ENCODE data around the gene GPATCH4. TPM values are rescaled to one million over a fixed set of nuclear protein-coding genes. Genes with fewer than 3 reads are reported as not detected.

The GPATCH4 gene
- total and polyA plus RNA-seq, 10 of the 15 experiments (the other 5 are each of a cell fraction or from before 2014, with no cell fraction given), result 35.5 to 111 (median 73.9) TPM

DNA sequence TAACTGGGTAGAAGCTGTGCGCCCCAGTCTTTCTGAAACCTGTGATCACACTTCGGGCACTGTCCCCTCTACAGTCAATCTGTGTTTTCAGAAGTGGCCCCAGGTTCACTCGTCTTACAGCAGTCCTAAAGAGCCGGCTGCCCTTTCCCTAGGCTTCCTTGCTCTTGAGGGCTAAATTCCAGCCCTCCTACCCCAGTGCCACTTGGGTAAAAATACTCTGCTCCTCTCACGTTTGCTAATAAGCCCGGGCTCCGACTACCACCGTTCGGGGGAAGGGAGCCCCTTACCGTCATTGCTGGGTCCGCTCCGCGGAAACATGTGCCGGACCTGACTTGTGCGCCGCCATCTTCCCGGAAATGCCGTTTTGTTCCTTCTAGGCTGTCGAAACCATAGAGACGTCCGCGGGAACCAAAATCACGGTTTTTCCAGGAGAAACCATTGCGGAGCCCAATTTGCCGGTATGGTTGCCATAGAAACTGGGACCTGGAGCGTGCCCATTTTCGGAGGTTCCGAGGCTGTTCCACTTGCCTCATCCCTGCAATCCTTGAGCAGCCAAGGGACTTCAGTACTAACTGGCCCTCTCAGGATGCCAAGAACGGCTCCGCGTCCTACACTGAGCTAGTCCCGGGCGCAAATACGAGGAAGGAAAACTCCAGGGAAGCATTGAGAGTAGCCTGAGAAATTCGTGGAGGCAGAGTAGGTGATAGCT, at the start of gene GPATCH4 (continued):
- TF ChIP-seq TCF12 (IDR thresholded peaks at IDR 0.05; ENCODE audit: low read depth, low read length) (peak; percentile 46; the same call in 1 of the 2 replicates), MYC (IDR thresholded peaks at IDR 0.05; ENCODE audit: insufficient read depth, insufficient read length, insufficient replicate concordance, low read length, severe bottlenecking) (peak; percentile 80), FOXK2 (IDR thresholded peaks at IDR 0.05) (no peak), IRF4 (IDR thresholded peaks at IDR 0.05; ENCODE audit: low read depth, low read length) (0 out of 2 replicates have a peak, but pooled peaks have one; percentile 5), ZZZ3 (IDR thresholded peaks at IDR 0.05; ENCODE audit: control insufficient read depth, insufficient read length, low read depth) (no peak), ZBED1 (IDR thresholded peaks at IDR 0.05; ENCODE audit: borderline replicate concordance) (no peak), BCL11A (IDR thresholded peaks at IDR 0.05; ENCODE audit: low read depth, low read length) (no peak), TBL1XR1 (IDR thresholded peaks at IDR 0.05; ENCODE audit: low read depth, low read length) (0 out of 2 replicates have a peak, but pooled peaks have one; percentile 41), NFYA (IDR thresholded peaks at IDR 0.05; ENCODE audit: borderline replicate concordance, low read depth, low read length) (no peak), MTA2 (IDR thresholded peaks at IDR 0.05; ENCODE audit: low read depth) (no peak), BMI1 (IDR thresholded peaks at IDR 0.05; ENCODE audit: borderline replicate concordance) (peak; percentile 82), CHD2 (IDR thresholded peaks at IDR 0.05; ENCODE audit: borderline replicate concordance, low read depth, low read length) (0 out of 2 replicates have a peak, but pooled peaks have one; percentile 27), FOXM1 (IDR thresholded peaks at IDR 0.05; ENCODE audit: low read depth, low read length) (no peak), WRNIP1 (IDR thresholded peaks at IDR 0.05; ENCODE audit: borderline replicate concordance, low read depth, low read length) (no peak), FOS (IDR thresholded peaks at IDR 0.05; ENCODE audit: borderline replicate concordance, extremely low read depth, insufficient read length) (no peak), HDGF (IDR thresholded peaks at IDR 0.05) (no peak; the same call in 1 of the 2 replicates)
- TF ChIP-seq, protein P1, sequence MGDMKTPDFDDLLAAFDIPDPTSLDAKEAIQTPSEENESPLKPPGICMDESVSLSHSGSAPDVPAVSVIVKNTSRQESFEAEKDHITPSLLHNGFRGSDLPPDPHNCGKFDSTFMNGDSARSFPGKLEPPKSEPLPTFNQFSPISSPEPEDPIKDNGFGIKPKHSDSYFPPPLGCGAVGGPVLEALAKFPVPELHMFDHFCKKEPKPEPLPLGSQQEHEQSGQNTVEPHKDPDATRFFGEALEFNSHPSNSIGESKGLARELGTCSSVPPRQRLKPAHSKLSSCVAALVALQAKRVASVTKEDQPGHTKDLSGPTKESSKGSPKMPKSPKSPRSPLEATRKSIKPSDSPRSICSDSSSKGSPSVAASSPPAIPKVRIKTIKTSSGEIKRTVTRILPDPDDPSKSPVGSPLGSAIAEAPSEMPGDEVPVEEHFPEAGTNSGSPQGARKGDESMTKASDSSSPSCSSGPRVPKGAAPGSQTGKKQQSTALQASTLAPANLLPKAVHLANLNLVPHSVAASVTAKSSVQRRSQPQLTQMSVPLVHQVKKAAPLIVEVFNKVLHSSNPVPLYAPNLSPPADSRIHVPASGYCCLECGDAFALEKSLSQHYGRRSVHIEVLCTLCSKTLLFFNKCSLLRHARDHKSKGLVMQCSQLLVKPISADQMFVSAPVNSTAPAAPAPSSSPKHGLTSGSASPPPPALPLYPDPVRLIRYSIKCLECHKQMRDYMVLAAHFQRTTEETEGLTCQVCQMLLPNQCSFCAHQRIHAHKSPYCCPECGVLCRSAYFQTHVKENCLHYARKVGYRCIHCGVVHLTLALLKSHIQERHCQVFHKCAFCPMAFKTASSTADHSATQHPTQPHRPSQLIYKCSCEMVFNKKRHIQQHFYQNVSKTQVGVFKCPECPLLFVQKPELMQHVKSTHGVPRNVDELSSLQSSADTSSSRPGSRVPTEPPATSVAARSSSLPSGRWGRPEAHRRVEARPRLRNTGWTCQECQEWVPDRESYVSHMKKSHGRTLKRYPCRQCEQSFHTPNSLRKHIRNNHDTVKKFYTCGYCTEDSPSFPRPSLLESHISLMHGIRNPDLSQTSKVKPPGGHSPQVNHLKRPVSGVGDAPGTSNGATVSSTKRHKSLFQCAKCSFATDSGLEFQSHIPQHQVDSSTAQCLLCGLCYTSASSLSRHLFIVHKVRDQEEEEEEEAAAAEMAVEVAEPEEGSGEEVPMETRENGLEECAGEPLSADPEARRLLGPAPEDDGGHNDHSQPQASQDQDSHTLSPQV (IDR thresholded peaks at IDR 0.05), result no peak
- TF ChIP-seq, protein P2, sequence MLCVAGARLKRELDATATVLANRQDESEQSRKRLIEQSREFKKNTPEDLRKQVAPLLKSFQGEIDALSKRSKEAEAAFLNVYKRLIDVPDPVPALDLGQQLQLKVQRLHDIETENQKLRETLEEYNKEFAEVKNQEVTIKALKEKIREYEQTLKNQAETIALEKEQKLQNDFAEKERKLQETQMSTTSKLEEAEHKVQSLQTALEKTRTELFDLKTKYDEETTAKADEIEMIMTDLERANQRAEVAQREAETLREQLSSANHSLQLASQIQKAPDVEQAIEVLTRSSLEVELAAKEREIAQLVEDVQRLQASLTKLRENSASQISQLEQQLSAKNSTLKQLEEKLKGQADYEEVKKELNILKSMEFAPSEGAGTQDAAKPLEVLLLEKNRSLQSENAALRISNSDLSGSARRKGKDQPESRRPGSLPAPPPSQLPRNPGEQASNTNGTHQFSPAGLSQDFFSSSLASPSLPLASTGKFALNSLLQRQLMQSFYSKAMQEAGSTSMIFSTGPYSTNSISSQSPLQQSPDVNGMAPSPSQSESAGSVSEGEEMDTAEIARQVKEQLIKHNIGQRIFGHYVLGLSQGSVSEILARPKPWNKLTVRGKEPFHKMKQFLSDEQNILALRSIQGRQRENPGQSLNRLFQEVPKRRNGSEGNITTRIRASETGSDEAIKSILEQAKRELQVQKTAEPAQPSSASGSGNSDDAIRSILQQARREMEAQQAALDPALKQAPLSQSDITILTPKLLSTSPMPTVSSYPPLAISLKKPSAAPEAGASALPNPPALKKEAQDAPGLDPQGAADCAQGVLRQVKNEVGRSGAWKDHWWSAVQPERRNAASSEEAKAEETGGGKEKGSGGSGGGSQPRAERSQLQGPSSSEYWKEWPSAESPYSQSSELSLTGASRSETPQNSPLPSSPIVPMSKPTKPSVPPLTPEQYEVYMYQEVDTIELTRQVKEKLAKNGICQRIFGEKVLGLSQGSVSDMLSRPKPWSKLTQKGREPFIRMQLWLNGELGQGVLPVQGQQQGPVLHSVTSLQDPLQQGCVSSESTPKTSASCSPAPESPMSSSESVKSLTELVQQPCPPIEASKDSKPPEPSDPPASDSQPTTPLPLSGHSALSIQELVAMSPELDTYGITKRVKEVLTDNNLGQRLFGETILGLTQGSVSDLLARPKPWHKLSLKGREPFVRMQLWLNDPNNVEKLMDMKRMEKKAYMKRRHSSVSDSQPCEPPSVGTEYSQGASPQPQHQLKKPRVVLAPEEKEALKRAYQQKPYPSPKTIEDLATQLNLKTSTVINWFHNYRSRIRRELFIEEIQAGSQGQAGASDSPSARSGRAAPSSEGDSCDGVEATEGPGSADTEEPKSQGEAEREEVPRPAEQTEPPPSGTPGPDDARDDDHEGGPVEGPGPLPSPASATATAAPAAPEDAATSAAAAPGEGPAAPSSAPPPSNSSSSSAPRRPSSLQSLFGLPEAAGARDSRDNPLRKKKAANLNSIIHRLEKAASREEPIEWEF (IDR thresholded peaks at IDR 0.05; ENCODE audit: insufficient replicate concordance, low read depth, low read length), result no peak
- TF ChIP-seq, protein P3, sequence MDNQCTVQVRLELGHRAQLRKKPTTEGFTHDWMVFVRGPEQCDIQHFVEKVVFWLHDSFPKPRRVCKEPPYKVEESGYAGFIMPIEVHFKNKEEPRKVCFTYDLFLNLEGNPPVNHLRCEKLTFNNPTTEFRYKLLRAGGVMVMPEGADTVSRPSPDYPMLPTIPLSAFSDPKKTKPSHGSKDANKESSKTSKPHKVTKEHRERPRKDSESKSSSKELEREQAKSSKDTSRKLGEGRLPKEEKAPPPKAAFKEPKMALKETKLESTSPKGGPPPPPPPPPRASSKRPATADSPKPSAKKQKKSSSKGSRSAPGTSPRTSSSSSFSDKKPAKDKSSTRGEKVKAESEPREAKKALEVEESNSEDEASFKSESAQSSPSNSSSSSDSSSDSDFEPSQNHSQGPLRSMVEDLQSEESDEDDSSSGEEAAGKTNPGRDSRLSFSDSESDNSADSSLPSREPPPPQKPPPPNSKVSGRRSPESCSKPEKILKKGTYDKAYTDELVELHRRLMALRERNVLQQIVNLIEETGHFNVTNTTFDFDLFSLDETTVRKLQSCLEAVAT (IDR thresholded peaks at IDR 0.05), result 0 out of 2 replicates have a peak, but pooled peaks have one; percentile 26
